ENCODE data around the gene CENPF.
A peak's percentile ranks its signal among the peaks of the same experiment; 100 is the strongest.

CENPF gene

GRCh38 chr1:214633686-214634085 lies 30.7 kb downstream of the CENPF start:
- Mint-ChIP-seq H3K4me3 (no peak overlapping the region), H3K9me3 (no peaks in the 10 kb centered on the region), H3K27ac (no peak overlapping the region), H3K4me1 (peaks cover 30% of the 10 kb centered on the region), H3K36me3 (ENCODE audit: low read depth) (peaks cover 68% of the 10 kb centered on the region), H3K27me3 (no peaks in the 10 kb centered on the region)
- no peak for DNase-seq
- no peak for ATAC-seq

GRCh38 chr1:214634267-214634666 lies 31.3 kb downstream of the CENPF start:
- Mint-ChIP-seq H3K27me3 (no peaks in the 10 kb centered on the region), H3K36me3 (ENCODE audit: low read depth) (peaks cover 69% of the 10 kb centered on the region), H3K4me1 (peaks cover 36% of the 10 kb centered on the region), H3K27ac (no peak overlapping the region), H3K9me3 (no peaks in the 10 kb centered on the region), H3K4me3 (no peak overlapping the region)
- peak; percentile 89 for ATAC-seq
- DNase-seq, result no peak

- Mint-ChIP-seq H3K4me1 (peaks cover 39% of the 10 kb centered on the region), H3K4me3 (no peak overlapping the region), H3K27me3 (no peaks in the 10 kb centered on the region), H3K36me3 (ENCODE audit: low read depth) (peaks cover 64% of the 10 kb centered on the region), H3K9me3 (no peaks in the 10 kb centered on the region), H3K27ac (no peak overlapping the region)
- ATAC-seq, result no peak
- no peak for DNase-seq
Observed at GRCh38 chr1:214635086-214635485, 32.1 kb downstream of the CENPF start.

- H3K27ac Mint-ChIP-seq, result no peak overlapping the region
- DNase-seq (no peak), ATAC-seq (no peak)
- H3K27me3 Mint-ChIP-seq, result no peaks in the 10 kb centered on the region
- no peaks in the 10 kb centered on the region for H3K9me3 Mint-ChIP-seq
- peaks cover 62% of the 10 kb centered on the region for H3K36me3 Mint-ChIP-seq (ENCODE audit: low read depth)
- no peak overlapping the region for H3K4me3 Mint-ChIP-seq
- peaks cover 39% of the 10 kb centered on the region for H3K4me1 Mint-ChIP-seq
Observed at GRCh38 chr1:214635506-214635905, 32.5 kb downstream of the CENPF start.

GRCh38 chr1:214636436-214636835 lies 33.4 kb downstream of the CENPF start:
- H3K27ac Mint-ChIP-seq, result no peak overlapping the region
- no peak for DNase-seq
- ATAC-seq, result no peak
- H3K36me3 Mint-ChIP-seq (ENCODE audit: low read depth), result peaks cover 55% of the 10 kb centered on the region
- no peak overlapping the region for H3K4me3 Mint-ChIP-seq
- H3K4me1 Mint-ChIP-seq, result peaks cover 39% of the 10 kb centered on the region
- H3K27me3 Mint-ChIP-seq, result no peaks in the 10 kb centered on the region
- no peaks in the 10 kb centered on the region for H3K9me3 Mint-ChIP-seq

- peaks cover 53% of the 10 kb centered on the region for H3K36me3 Mint-ChIP-seq (ENCODE audit: low read depth)
Observed at GRCh38 chr1:214637125-214637524, 34.1 kb downstream of the CENPF start.

GRCh38 chr1:214637722-214638458 lies 34.9 kb downstream of the CENPF start:
- Mint-ChIP-seq H3K36me3 (ENCODE audit: low read depth) (peaks cover 46% of the 10 kb centered on the region), H3K4me3 (no peak overlapping the region), H3K4me1 (peaks cover 33% of the 10 kb centered on the region), H3K27ac (peak overlapping the region; percentile 25), H3K9me3 (no peaks in the 10 kb centered on the region), H3K27me3 (no peaks in the 10 kb centered on the region)
- ATAC-seq (peak; percentile 45), DNase-seq (no peak)

More at GRCh38 chr1:214637125-214637524, 34.1 kb downstream of the CENPF start:
- H3K9me3 Mint-ChIP-seq, result no peaks in the 10 kb centered on the region
- peaks cover 37% of the 10 kb centered on the region for H3K4me1 Mint-ChIP-seq
- H3K4me3 Mint-ChIP-seq, result no peak overlapping the region
- H3K27me3 Mint-ChIP-seq, result no peaks in the 10 kb centered on the region
- no peak overlapping the region for H3K27ac Mint-ChIP-seq
- no peak for DNase-seq
- ATAC-seq, result no peak

- DNase-seq (no peak), ATAC-seq (no peak)
- no peaks in the 10 kb centered on the region for H3K27me3 Mint-ChIP-seq
- H3K36me3 Mint-ChIP-seq (ENCODE audit: low read depth), result peaks cover 41% of the 10 kb centered on the region
- H3K4me3 Mint-ChIP-seq, result no peak overlapping the region
- H3K27ac Mint-ChIP-seq, result peak overlapping the region; percentile 25
- H3K4me1 Mint-ChIP-seq, result peaks cover 33% of the 10 kb centered on the region
- no peaks in the 10 kb centered on the region for H3K9me3 Mint-ChIP-seq
Observed at GRCh38 chr1:214638459-214638807, 35.4 kb downstream of the CENPF start.

GRCh38 chr1:214638997-214639396 lies 36.0 kb downstream of the CENPF start:
- ATAC-seq, result peak; percentile 25
- DNase-seq, result no peak
- peaks cover 30% of the 10 kb centered on the region for H3K4me1 Mint-ChIP-seq
- H3K9me3 Mint-ChIP-seq, result no peaks in the 10 kb centered on the region
- H3K27me3 Mint-ChIP-seq, result no peaks in the 10 kb centered on the region
- H3K4me3 Mint-ChIP-seq, result no peak overlapping the region
- H3K27ac Mint-ChIP-seq, result no peak overlapping the region
- peaks cover 39% of the 10 kb centered on the region for H3K36me3 Mint-ChIP-seq (ENCODE audit: low read depth)

GRCh38 chr1:214640431-214641213 lies 37.6 kb downstream of the CENPF start:
- no peak for ATAC-seq
- peaks cover 21% of the 10 kb centered on the region for H3K4me1 Mint-ChIP-seq
- DNase-seq, result no peak
- no peaks in the 10 kb centered on the region for H3K27me3 Mint-ChIP-seq
- no peak overlapping the region for H3K4me3 Mint-ChIP-seq
- H3K27ac Mint-ChIP-seq, result no peak overlapping the region
- H3K36me3 Mint-ChIP-seq (ENCODE audit: low read depth), result peaks cover 49% of the 10 kb centered on the region
- H3K9me3 Mint-ChIP-seq, result no peaks in the 10 kb centered on the region

GRCh38 chr1:214641214-214641895 lies 38.4 kb downstream of the CENPF start:
- H3K36me3 Mint-ChIP-seq (ENCODE audit: low read depth), result peaks cover 53% of the 10 kb centered on the region
- DNase-seq (no peak), ATAC-seq (no peak)
- H3K9me3 Mint-ChIP-seq, result peaks cover 1% of the 10 kb centered on the region
- H3K4me1 Mint-ChIP-seq, result peaks cover 21% of the 10 kb centered on the region
- H3K27me3 Mint-ChIP-seq, result no peaks in the 10 kb centered on the region
- H3K27ac Mint-ChIP-seq, result no peak overlapping the region
- H3K4me3 Mint-ChIP-seq, result no peak overlapping the region

- H3K36me3 Mint-ChIP-seq (ENCODE audit: low read depth), result peaks cover 52% of the 10 kb centered on the region
Observed at GRCh38 chr1:214643030-214643429, 40.0 kb downstream of the CENPF start.

GRCh38 chr1:214645712-214646111 lies 42.7 kb downstream of the CENPF start:
- no peaks in the 10 kb centered on the region for H3K4me1 Mint-ChIP-seq
- no peak overlapping the region for H3K27ac Mint-ChIP-seq
- H3K36me3 Mint-ChIP-seq (ENCODE audit: low read depth), result peaks cover 59% of the 10 kb centered on the region

More at GRCh38 chr1:214643030-214643429, 40.0 kb downstream of the CENPF start:
- no peak for DNase-seq
- no peak overlapping the region for H3K27ac Mint-ChIP-seq
- H3K9me3 Mint-ChIP-seq, result peaks cover 9% of the 10 kb centered on the region
- H3K4me1 Mint-ChIP-seq, result peaks cover 15% of the 10 kb centered on the region
- H3K27me3 Mint-ChIP-seq, result no peaks in the 10 kb centered on the region
- H3K4me3 Mint-ChIP-seq, result no peak overlapping the region
- ATAC-seq, result no peak

GRCh38 chr1:214648801-214649200 lies 45.8 kb downstream of the CENPF start:
- H3K9me3 Mint-ChIP-seq, result peaks cover 18% of the 10 kb centered on the region
- H3K27ac Mint-ChIP-seq, result no peak overlapping the region
- H3K4me1 Mint-ChIP-seq, result no peaks in the 10 kb centered on the region
- ATAC-seq (no peak), DNase-seq (no peak)
- H3K4me3 Mint-ChIP-seq, result no peak overlapping the region
- H3K36me3 Mint-ChIP-seq (ENCODE audit: low read depth), result peaks cover 78% of the 10 kb centered on the region
- H3K27me3 Mint-ChIP-seq, result no peaks in the 10 kb centered on the region

More at GRCh38 chr1:214645712-214646111, 42.7 kb downstream of the CENPF start:
- ATAC-seq (no peak), DNase-seq (no peak)
- H3K4me3 Mint-ChIP-seq, result no peak overlapping the region
- peaks cover 18% of the 10 kb centered on the region for H3K9me3 Mint-ChIP-seq
- no peaks in the 10 kb centered on the region for H3K27me3 Mint-ChIP-seq

GRCh38 chr1:214649607-214650006 lies 46.6 kb downstream of the CENPF start:
- no peaks in the 10 kb centered on the region for H3K4me1 Mint-ChIP-seq
- H3K27ac Mint-ChIP-seq, result no peak overlapping the region
- no peak overlapping the region for H3K4me3 Mint-ChIP-seq
- H3K9me3 Mint-ChIP-seq, result peaks cover 18% of the 10 kb centered on the region
- DNase-seq (no peak), ATAC-seq (no peak)
- peaks cover 78% of the 10 kb centered on the region for H3K36me3 Mint-ChIP-seq (ENCODE audit: low read depth)
- H3K27me3 Mint-ChIP-seq, result no peaks in the 10 kb centered on the region
